Activated CD8-positive, alpha-beta T cell treated with anti-CD3 and anti-CD28 coated beads for 36 hours (primary cell): ENCODE data around the gene TUBB6. TPM values are rescaled to one million over a fixed set of nuclear protein-coding genes. Genes with fewer than 3 reads are reported as not detected.

ENCODE experiments used
- ATAC-seq: fragments of 200-7000 bp; cut with Tn5 transposase; one replicate; pipeline ENCODE4 v1.10.0; 2021; ENCODE audit warnings: mild to moderate bottlenecking, moderate library complexity
- CTCF ChIA-PET: fragments of 350-600 bp; sonication (Branson Sonifier 250); formaldehyde crosslinking; loops from one replicate; lab custom pipeline; 2021; ENCODE audit warnings: antibody characterized with exemption; lab: Charles Lee
- POLR2A ChIA-PET: fragments of 350-600 bp; sonication (Branson Sonifier 250); formaldehyde crosslinking; loops from one replicate; lab custom pipeline; 2021; ENCODE audit warnings: antibody characterized with exemption; lab: Charles Lee
- DNase-seq: peaks from one replicate; pipeline ENCODE4 v3.0.0-alpha.2; 2020
- H3K27ac Mint-ChIP-seq: one replicate; pipeline ENCODE4 v1.8.0; 2021; ENCODE audit warnings: mild to moderate bottlenecking, mixed read lengths
- H3K27me3 Mint-ChIP-seq: one replicate; pipeline ENCODE4 v1.8.0; 2021; ENCODE audit warnings: mixed read lengths
- H3K36me3 Mint-ChIP-seq: one replicate; pipeline ENCODE4 v1.8.0; 2021; ENCODE audit warnings: low read depth, mixed read lengths
- H3K4me1 Mint-ChIP-seq: one replicate; pipeline ENCODE4 v1.8.0; 2021; ENCODE audit warnings: low read depth, mixed read lengths
- H3K4me3 Mint-ChIP-seq: one replicate; pipeline ENCODE4 v1.8.0; 2021; ENCODE audit warnings: mild to moderate bottlenecking, moderate library complexity, mixed read lengths
- H3K9me3 Mint-ChIP-seq: one replicate; pipeline ENCODE4 v1.8.0; 2021; ENCODE audit warnings: mixed read lengths
- CTCF ChIP-seq: fragments of 200-600 bp; IDR thresholded peaks from one replicate; pipeline ENCODE4 v1.8.0; 2022; ENCODE audit warnings: antibody characterized with exemption, mild to moderate bottlenecking
- intact Hi-C: fragments of 100-400 bp; cut with micrococcal nuclease; formaldehyde crosslinking; loops from one replicate; pipeline ENCODE4 v1.10.0; 2022
- total RNA-seq, 2 experiments: library from RNA; stranded (reverse); gene quantifications; one replicate each; pipeline ENCODE4 v1.2.3, GENCODE V29; 2021

The TUBB6 gene
- total RNA-seq, 2 experiments from 2014 or later: 11.5 to 12.6 TPM

GRCh38 chr18:12290086-12290485 is 18.0 kb upstream of the TUBB6 start:
- POLR2A ChIA-PET: no interaction called here
- CTCF ChIA-PET: no interaction called here
- Mint-ChIP-seq H3K36me3 (no peaks in the 10 kb centered on the region), H3K27ac (no peak overlapping the region), H3K4me1 (peaks cover 4% of the 10 kb centered on the region), H3K4me3 (no peak overlapping the region), H3K9me3 (no peaks in the 10 kb centered on the region), H3K27me3 (peaks cover 19% of the 10 kb centered on the region)
- intact Hi-C loops: no loop called here
- no peak for TF ChIP-seq CTCF
- ATAC-seq (no peak), DNase-seq (no peak)

- Mint-ChIP-seq H3K27ac (no peak overlapping the region), H3K36me3 (no peaks in the 10 kb centered on the region), H3K4me3 (no peak overlapping the region), H3K9me3 (no peaks in the 10 kb centered on the region), H3K4me1 (peaks cover 4% of the 10 kb centered on the region), H3K27me3 (peaks cover 19% of the 10 kb centered on the region)
- TF ChIP-seq CTCF: no peak
- intact Hi-C loops: no loop called here
- no peak for DNase-seq
- ATAC-seq: no peak
- ChIA-PET POLR2A (no interaction called here), CTCF (interaction anchor here (1.5 kb wide), 1 partner anchor 19 kb away, joined by 6 read pairs; no protein-coding TSS in a partner anchor)
These were observed 16.9 kb upstream of the TUBB6 start for GRCh38 chr18:12291161-12291560.

GRCh38 chr18:12291690-12292089 is 16.4 kb upstream of the TUBB6 start:
- TF ChIP-seq CTCF: no peak
- no peak for ATAC-seq
- Mint-ChIP-seq H3K27me3 (peaks cover 19% of the 10 kb centered on the region), H3K36me3 (no peaks in the 10 kb centered on the region), H3K9me3 (no peaks in the 10 kb centered on the region), H3K4me3 (no peak overlapping the region), H3K27ac (no peak overlapping the region), H3K4me1 (peaks cover 4% of the 10 kb centered on the region)
- ChIA-PET POLR2A (no interaction called here), CTCF (interaction anchor here (1.5 kb wide), 1 partner anchor 19 kb away, joined by 6 read pairs; no protein-coding TSS in a partner anchor)
- no peak for DNase-seq
- intact Hi-C loops: no loop called here

- POLR2A ChIA-PET: no interaction called here
These were observed 14.2 kb upstream of the TUBB6 start for GRCh38 chr18:12293831-12294230.

More at GRCh38 chr18:12293831-12294230, 14.2 kb upstream of the TUBB6 start:
- no peak for DNase-seq
- no peak overlapping the region for H3K27ac Mint-ChIP-seq
- no peak for TF ChIP-seq CTCF
- intact Hi-C loops: no loop called here
- peaks cover 10% of the 10 kb centered on the region for H3K27me3 Mint-ChIP-seq
- H3K4me1 Mint-ChIP-seq: no peaks in the 10 kb centered on the region
- H3K36me3 Mint-ChIP-seq: no peaks in the 10 kb centered on the region
- H3K4me3 Mint-ChIP-seq: no peak overlapping the region
- CTCF ChIA-PET: interaction anchor here (1.0 kb wide), 1 partner anchor 22 kb away, joined by 3 read pairs; no protein-coding TSS in a partner anchor
- no peaks in the 10 kb centered on the region for H3K9me3 Mint-ChIP-seq
- no peak for ATAC-seq
